Stimulated activated CD4-positive, alpha-beta T cell treated with anti-CD3 and anti-CD28 coated beads, Interleukin-12 subunit alpha, Interleukin-12 subunit beta, amount 100 ng/mL, for 48 hours (primary cell): ENCODE measurements around the gene IL1A.
"Not testable (repeated sequence)": the region's sequence is repeated elsewhere in the genome, so short reads cannot be mapped to it uniquely, and the experiment has no call there.

Experiments
- DNase-seq, 3 donors: peaks; one replicate each; pipeline ENCODE4 v3.0.0-alpha.2; 2020; ENCODE audit warnings: low read depth in 2 of 3, low spot score in 1 of 3

The IL1A gene

GRCh38 chr2:112784199-112785189 is at the start of gene IL1A:
Gene IL1A, minus strand, starts transcription at chr2:112784493. Its CDS starts 723 bp downstream, at chr2:112783770.
- no peak for DNase-seq

GRCh38 chr2:112833976-112834375 is 49.7 kb upstream of the IL1A start:
- DNase-seq = no peak

- DNase-seq = not testable (repeated sequence)
Observed at GRCh38 chr2:112833639-112833931, 49.3 kb upstream of the IL1A start.

GRCh38 chr2:112832841-112833638 is 48.7 kb upstream of the IL1A start:
- DNase-seq = no peak

GRCh38 chr2:112831946-112832840 is 47.9 kb upstream of the IL1A start:
- DNase-seq = no peak

GRCh38 chr2:112831513-112831845 is 47.2 kb upstream of the IL1A start:
- no peak for DNase-seq

- DNase-seq = no peak
Observed at GRCh38 chr2:112830682-112831512, 46.6 kb upstream of the IL1A start.

GRCh38 chr2:112829961-112830681 is 45.8 kb upstream of the IL1A start:
- no peak for DNase-seq

- no peak for DNase-seq
Observed at GRCh38 chr2:112829101-112829960, 45.0 kb upstream of the IL1A start.

GRCh38 chr2:112828251-112828691 is 44.0 kb upstream of the IL1A start:
- no peak for DNase-seq

- no peak for DNase-seq
Observed at GRCh38 chr2:112827604-112828185, 43.4 kb upstream of the IL1A start.

GRCh38 chr2:112827009-112827408 is 42.7 kb upstream of the IL1A start:
- DNase-seq = no peak

- DNase-seq = no peak
Observed at GRCh38 chr2:112825706-112826105, 41.4 kb upstream of the IL1A start.

- no peak for DNase-seq
Observed at GRCh38 chr2:112824694-112825085, 40.4 kb upstream of the IL1A start.

GRCh38 chr2:112821682-112822081 is 37.4 kb upstream of the IL1A start:
- DNase-seq = peak in 1 of 3 donors; percentile 3

- DNase-seq = peak; percentile 26 to 47 (median 47)
Observed at GRCh38 chr2:112821142-112821541, 36.8 kb upstream of the IL1A start.

GRCh38 chr2:112820343-112820742 is 36.0 kb upstream of the IL1A start:
- no peak for DNase-seq

GRCh38 chr2:112819081-112819480 is 34.8 kb upstream of the IL1A start:
- no peak for DNase-seq
